Measurements from ENCODE around the gene PCBP4.

GRCh38 chr3:51971350-51971749, 4.1 kb upstream of the PCBP4 start:
- TF ChIP-seq, protein P1, sequence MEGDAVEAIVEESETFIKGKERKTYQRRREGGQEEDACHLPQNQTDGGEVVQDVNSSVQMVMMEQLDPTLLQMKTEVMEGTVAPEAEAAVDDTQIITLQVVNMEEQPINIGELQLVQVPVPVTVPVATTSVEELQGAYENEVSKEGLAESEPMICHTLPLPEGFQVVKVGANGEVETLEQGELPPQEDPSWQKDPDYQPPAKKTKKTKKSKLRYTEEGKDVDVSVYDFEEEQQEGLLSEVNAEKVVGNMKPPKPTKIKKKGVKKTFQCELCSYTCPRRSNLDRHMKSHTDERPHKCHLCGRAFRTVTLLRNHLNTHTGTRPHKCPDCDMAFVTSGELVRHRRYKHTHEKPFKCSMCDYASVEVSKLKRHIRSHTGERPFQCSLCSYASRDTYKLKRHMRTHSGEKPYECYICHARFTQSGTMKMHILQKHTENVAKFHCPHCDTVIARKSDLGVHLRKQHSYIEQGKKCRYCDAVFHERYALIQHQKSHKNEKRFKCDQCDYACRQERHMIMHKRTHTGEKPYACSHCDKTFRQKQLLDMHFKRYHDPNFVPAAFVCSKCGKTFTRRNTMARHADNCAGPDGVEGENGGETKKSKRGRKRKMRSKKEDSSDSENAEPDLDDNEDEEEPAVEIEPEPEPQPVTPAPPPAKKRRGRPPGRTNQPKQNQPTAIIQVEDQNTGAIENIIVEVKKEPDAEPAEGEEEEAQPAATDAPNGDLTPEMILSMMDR (conservative IDR thresholded peaks at IDR 0.05) = no peak
- no peak for TF ChIP-seq EZH2 (IDR thresholded peaks at IDR 0.05; ENCODE audit: low read depth)

All from PC-9 (cell line).